ENCODE results near the gene POLR3G. TPM values are rescaled to one million over a fixed set of nuclear protein-coding genes. Genes with fewer than 3 reads are reported as not detected.

POLR3G gene
- total RNA-seq, 2 experiments from 2014 or later, result 18.4 to 22.7 TPM

GRCh38 chr5:90504743-90505142 lies 30.1 kb downstream of the POLR3G start:
- H3K36me3 Mint-ChIP-seq (ENCODE audit: low read depth), result peaks cover 16% of the 10 kb centered on the region
- H3K27ac Mint-ChIP-seq, result no peak overlapping the region
- no peak for ATAC-seq
- no peaks in the 10 kb centered on the region for H3K27me3 Mint-ChIP-seq
- no peak overlapping the region for H3K4me3 Mint-ChIP-seq
- ChIA-PET POLR2A (no interaction called here), CTCF (no interaction called here)
- H3K4me1 Mint-ChIP-seq, result peaks cover 5% of the 10 kb centered on the region
- DNase-seq, result no peak
- intact Hi-C loops (cut with DNase I, micrococcal nuclease), result no loop called here
- H3K9me3 Mint-ChIP-seq (ENCODE audit: low read depth), result no peaks in the 10 kb centered on the region

- no peaks in the 10 kb centered on the region for H3K9me3 Mint-ChIP-seq (ENCODE audit: low read depth)
- H3K4me3 Mint-ChIP-seq, result no peak overlapping the region
- peaks cover 5% of the 10 kb centered on the region for H3K4me1 Mint-ChIP-seq
- H3K27me3 Mint-ChIP-seq, result no peaks in the 10 kb centered on the region
- CTCF ChIA-PET, result no interaction called here
- intact Hi-C loops (cut with DNase I, micrococcal nuclease), result no loop called here
- ATAC-seq (no peak), DNase-seq (no peak)
- POLR2A ChIA-PET, result no interaction called here
- H3K27ac Mint-ChIP-seq, result no peak overlapping the region
- H3K36me3 Mint-ChIP-seq (ENCODE audit: low read depth), result peaks cover 16% of the 10 kb centered on the region
These were observed 31.6 kb downstream of the POLR3G start for GRCh38 chr5:90506221-90506620.

- Mint-ChIP-seq H3K36me3 (ENCODE audit: low read depth) (peaks cover 24% of the 10 kb centered on the region), H3K9me3 (ENCODE audit: low read depth) (no peaks in the 10 kb centered on the region), H3K4me3 (no peak overlapping the region), H3K27ac (no peak overlapping the region), H3K27me3 (no peaks in the 10 kb centered on the region), H3K4me1 (peaks cover 5% of the 10 kb centered on the region)
- intact Hi-C loops (cut with DNase I, micrococcal nuclease), result no loop called here
- ATAC-seq (no peak), DNase-seq (no peak)
- CTCF ChIA-PET, result interaction anchor here (0.6 kb wide), 1 partner anchor 1708 kb away, joined by 3 read pairs; no protein-coding TSS in a partner anchor
- POLR2A ChIA-PET, result no interaction called here
These were observed 35.8 kb downstream of the POLR3G start for GRCh38 chr5:90510438-90510837.

DNA sequence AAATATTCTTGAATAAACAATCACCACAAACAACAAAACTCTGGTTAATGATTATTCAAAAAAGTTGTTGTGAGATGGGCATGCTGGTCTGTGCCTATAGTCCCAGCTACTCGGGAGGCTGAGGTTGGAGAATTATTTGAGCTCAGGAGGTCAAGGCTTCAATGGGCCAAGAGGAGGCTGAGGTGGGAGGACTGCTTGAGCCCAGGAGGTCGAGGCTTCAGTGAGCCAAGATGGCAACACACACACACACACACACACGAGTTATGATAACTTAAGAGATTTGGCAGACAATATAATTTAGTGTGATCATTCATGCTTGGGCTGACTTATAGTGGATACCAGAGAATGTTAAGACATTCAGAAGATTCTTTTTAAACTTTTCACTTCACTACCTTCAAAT lies 39.9 kb downstream of the POLR3G start:
- H3K4me1 Mint-ChIP-seq, result peaks cover 9% of the 10 kb centered on the region
- no peak overlapping the region for H3K27ac Mint-ChIP-seq
- no peak for DNase-seq
- no peak for ATAC-seq
- H3K27me3 Mint-ChIP-seq, result no peaks in the 10 kb centered on the region
- H3K9me3 Mint-ChIP-seq (ENCODE audit: low read depth), result no peaks in the 10 kb centered on the region
- POLR2A ChIA-PET, result no interaction called here
- peaks cover 18% of the 10 kb centered on the region for H3K36me3 Mint-ChIP-seq (ENCODE audit: low read depth)
- intact Hi-C loops (cut with DNase I, micrococcal nuclease), result no loop called here
- CTCF ChIA-PET, result no interaction called here
- no peak overlapping the region for H3K4me3 Mint-ChIP-seq

- no peaks in the 10 kb centered on the region for H3K27me3 Mint-ChIP-seq
- H3K27ac Mint-ChIP-seq, result no peak overlapping the region
- peaks cover 14% of the 10 kb centered on the region for H3K4me1 Mint-ChIP-seq
- H3K9me3 Mint-ChIP-seq (ENCODE audit: low read depth), result no peaks in the 10 kb centered on the region
- intact Hi-C loops (cut with DNase I, micrococcal nuclease), result no loop called here
- no peak overlapping the region for H3K4me3 Mint-ChIP-seq
- POLR2A ChIA-PET, result no interaction called here
- DNase-seq (no peak), ATAC-seq (no peak)
- H3K36me3 Mint-ChIP-seq (ENCODE audit: low read depth), result peaks cover 35% of the 10 kb centered on the region
- CTCF ChIA-PET, result no interaction called here
These were observed 44.0 kb downstream of the POLR3G start for GRCh38 chr5:90518661-90519060.

- H3K27ac Mint-ChIP-seq, result no peak overlapping the region
- intact Hi-C loops (cut with DNase I, micrococcal nuclease), result no loop called here
- no peak overlapping the region for H3K4me3 Mint-ChIP-seq
- H3K27me3 Mint-ChIP-seq, result no peaks in the 10 kb centered on the region
- no peaks in the 10 kb centered on the region for H3K9me3 Mint-ChIP-seq (ENCODE audit: low read depth)
- no peak for ATAC-seq
- H3K36me3 Mint-ChIP-seq (ENCODE audit: low read depth), result peaks cover 35% of the 10 kb centered on the region
- H3K4me1 Mint-ChIP-seq, result peaks cover 14% of the 10 kb centered on the region
- ChIA-PET POLR2A (no interaction called here), CTCF (no interaction called here)
- no peak for DNase-seq
These were observed 44.4 kb downstream of the POLR3G start for GRCh38 chr5:90519081-90519480.

DNA sequence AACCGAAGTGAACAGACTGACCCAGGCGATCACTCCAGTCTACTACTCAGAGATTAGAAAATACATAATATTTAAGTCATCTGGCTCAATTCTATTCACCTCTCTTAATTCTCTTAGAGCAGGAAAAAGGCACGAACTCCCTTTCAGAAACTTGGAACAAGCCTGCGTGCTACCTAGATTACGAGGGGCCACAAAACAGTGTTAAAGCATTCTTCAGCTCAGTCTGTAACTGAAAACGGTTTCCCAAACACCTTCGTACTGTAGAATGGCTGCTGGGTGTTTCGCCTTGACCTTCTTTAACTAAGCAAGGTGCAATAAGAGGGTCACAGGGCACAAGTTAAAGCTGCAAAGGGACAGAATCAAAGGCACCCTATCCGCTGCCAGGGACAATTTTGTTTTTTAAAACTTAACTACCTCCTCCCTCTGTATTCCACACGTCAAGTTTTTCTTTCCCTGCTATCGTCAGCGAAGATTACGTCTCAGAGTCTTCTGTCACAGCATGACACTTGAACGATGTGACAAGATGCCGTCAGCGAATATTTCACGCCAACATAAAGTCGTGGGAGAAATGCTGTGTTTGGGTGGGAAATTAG lies 54.0 kb downstream of the POLR3G start:
- ChIA-PET CTCF (interaction anchor here (0.6 to 2.0 kb wide), 6 partner anchors 30 to 119 kb away, joined by 3 to 18 read pairs (median 3); partner anchors contain the start of gene CETN3), POLR2A (no interaction called here)
- H3K36me3 Mint-ChIP-seq (ENCODE audit: low read depth), result peaks cover 14% of the 10 kb centered on the region
- no peaks in the 10 kb centered on the region for H3K9me3 Mint-ChIP-seq (ENCODE audit: low read depth)
- peaks cover 27% of the 10 kb centered on the region for H3K4me1 Mint-ChIP-seq
- peak overlapping the region; percentile 85 for H3K4me3 Mint-ChIP-seq
- ATAC-seq (peak; percentile 15), DNase-seq (peak; percentile 51)
- intact Hi-C loops (cut with DNase I, micrococcal nuclease), result loop anchor here (1.0 to 5.0 kb wide), 3 partner anchors 54 to 854 kb away; partner anchors contain the start of genes MBLAC2 (in 2 of the 2), POLR3G (in 2 of the 2) and ARRDC3 (in 1 of the 2)
- H3K27ac Mint-ChIP-seq, result peak overlapping the region; percentile 84
- H3K27me3 Mint-ChIP-seq, result peaks cover 4% of the 10 kb centered on the region

DNA sequence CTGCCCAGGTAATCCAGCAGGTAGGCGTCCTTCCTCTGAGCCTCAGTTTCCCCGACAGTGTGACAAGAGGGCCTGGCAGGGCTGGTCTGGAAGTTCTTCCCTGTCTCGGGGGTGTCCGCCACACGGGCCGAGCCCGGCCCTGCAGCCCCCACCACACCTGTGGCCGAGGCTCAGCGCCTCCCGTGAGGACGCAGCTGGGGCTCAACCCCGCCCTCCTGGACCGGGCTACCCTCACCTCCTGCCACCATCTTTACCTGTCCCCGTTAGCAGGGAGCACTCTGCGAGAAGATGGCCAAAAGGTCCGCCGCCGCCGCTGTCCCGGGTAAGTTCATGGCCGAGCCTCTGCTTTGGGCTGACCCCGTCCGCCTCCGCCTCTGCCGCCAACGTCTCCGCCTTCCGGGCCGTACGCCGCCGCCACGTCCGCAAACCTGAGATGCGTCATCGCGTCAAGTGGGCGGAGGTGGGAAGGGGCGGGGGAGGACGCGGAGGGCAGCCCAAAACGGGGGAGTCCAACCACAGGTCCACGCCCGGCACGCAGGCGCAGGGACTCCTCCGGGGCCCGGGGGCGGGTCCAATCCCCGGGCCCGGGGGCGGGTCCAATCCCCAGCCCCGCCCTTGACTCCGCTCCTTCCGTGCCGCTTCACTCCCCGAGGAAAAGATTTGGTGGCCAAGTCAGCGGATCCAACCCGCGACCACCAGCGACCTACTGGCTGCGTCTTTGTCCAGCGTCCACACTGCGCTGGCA lies 54.7 kb downstream of the POLR3G start, which contains the start of gene LYSMD3:
Gene LYSMD3, minus strand, starts transcription at position 391 of the 745 bp plus-strand sequence. CDS start 4,295 bp downstream, outside the sequence.
- peak within 1 kb of the TSS; percentile 95 for H3K27ac Mint-ChIP-seq
- POLR2A ChIA-PET, result interaction anchor here (1.0 to 1.1 kb wide), 2 partner anchors 55 to 119 kb away, joined by 3 to 4 read pairs; partner anchors contain the start of genes CETN3, MBLAC2 and POLR3G

GRCh38 chr5:90529939-90530677 lies 55.4 kb downstream of the POLR3G start:
- DNase-seq (peak; percentile 75), ATAC-seq (peak; percentile 66)
- H3K4me3 Mint-ChIP-seq, result peak overlapping the region; percentile 85
- H3K27me3 Mint-ChIP-seq, result peaks cover 7% of the 10 kb centered on the region
- H3K27ac Mint-ChIP-seq, result peak overlapping the region; percentile 95
- ChIA-PET POLR2A (interaction anchor here (1.0 to 1.1 kb wide), 2 partner anchors 56 to 120 kb away, joined by 3 to 4 read pairs; partner anchors contain the start of genes CETN3, MBLAC2 and POLR3G), CTCF (interaction anchor here (0.7 to 2.0 kb wide), 8 partner anchors 55 to 913 kb away, joined by 3 to 18 read pairs (median 3); partner anchors contain the start of genes MBLAC2 and POLR3G)
- H3K4me1 Mint-ChIP-seq, result peaks cover 25% of the 10 kb centered on the region
- no peaks in the 10 kb centered on the region for H3K9me3 Mint-ChIP-seq (ENCODE audit: low read depth)
- H3K36me3 Mint-ChIP-seq (ENCODE audit: low read depth), result peaks cover 9% of the 10 kb centered on the region
- intact Hi-C loops (cut with DNase I, micrococcal nuclease), result loop anchor here (1.0 to 10.0 kb wide), 8 partner anchors 56 to 1805 kb away; partner anchors contain the start of genes MBLAC2 (in 2 of the 2), POLR3G (in 2 of the 2), ARRDC3 (in 1 of the 2) and CETN3 (in 1 of the 2)

More for the DNA sequence above, 54.7 kb downstream of the POLR3G start, which contains the start of gene LYSMD3:
- H3K27me3 Mint-ChIP-seq, result peaks cover 7% of the 10 kb centered on the region
- intact Hi-C loops (cut with DNase I, micrococcal nuclease), result loop anchor here (1.0 to 5.0 kb wide), 3 partner anchors 55 to 853 kb away; partner anchors contain the start of genes MBLAC2 (in 2 of the 2), POLR3G (in 2 of the 2) and ARRDC3 (in 1 of the 2)
- H3K36me3 Mint-ChIP-seq (ENCODE audit: low read depth), result peaks cover 14% of the 10 kb centered on the region
- no peaks in the 10 kb centered on the region for H3K9me3 Mint-ChIP-seq (ENCODE audit: low read depth)
- ATAC-seq (peak; percentile 94), DNase-seq (peak; percentile 97)
- peaks cover 27% of the 10 kb centered on the region for H3K4me1 Mint-ChIP-seq
- peak within 1 kb of the TSS; percentile 85 for H3K4me3 Mint-ChIP-seq
- CTCF ChIA-PET, result interaction anchor here (0.6 to 2.0 kb wide), 11 partner anchors 31 to 912 kb away, joined by 3 to 18 read pairs (median 3); partner anchors contain the start of genes CETN3, MBLAC2 and POLR3G

- ChIA-PET CTCF (interaction anchor here (1.0 to 2.0 kb wide), 6 partner anchors 56 to 914 kb away, joined by 3 to 18 read pairs (median 4); partner anchors contain the start of genes MBLAC2 and POLR3G), POLR2A (interaction anchor here (1.0 kb wide), 1 partner anchor 56 kb away, joined by 3 read pairs; the partner anchor contains the start of genes MBLAC2 and POLR3G)
- Mint-ChIP-seq H3K4me3 (no peak overlapping the region), H3K9me3 (ENCODE audit: low read depth) (no peaks in the 10 kb centered on the region), H3K4me1 (peaks cover 24% of the 10 kb centered on the region), H3K27me3 (peaks cover 13% of the 10 kb centered on the region), H3K36me3 (ENCODE audit: low read depth) (peaks cover 7% of the 10 kb centered on the region), H3K27ac (no peak overlapping the region)
- DNase-seq (no peak), ATAC-seq (no peak)
- intact Hi-C loops (cut with DNase I, micrococcal nuclease), result loop anchor here (1.0 to 10.0 kb wide), 5 partner anchors 92 to 1806 kb away; partner anchors contain the start of gene CETN3 (in 1 of the 2)
These were observed 56.2 kb downstream of the POLR3G start for GRCh38 chr5:90530736-90531487.
